Prostate gland (tissue), 1 donor: ENCODE results near the gene DNAJC27.

Source experiments
- POLR2A ChIP-seq: fragments of 450-650 bp; IDR thresholded peaks from one replicate; pipeline ENCODE4 v1.6.1; 2016; ENCODE audit warnings: antibody characterized with exemption, mild to moderate bottlenecking
- POLR2AphosphoS5 ChIP-seq: sonication (generic); formaldehyde crosslinking; IDR thresholded peaks from one replicate; pipeline ENCODE4 v1.6.1; 2017; ENCODE audit warnings: antibody characterized with exemption

- TF ChIP-seq POLR2AphosphoS5 (no peak), POLR2A (no peak)
These were observed 6.9 kb upstream of the DNAJC27 start for GRCh38 chr2:24978661-24979060.
